Activated CD4-positive, alpha-beta T cell treated with anti-CD3 and anti-CD28 coated beads for 4 hours (primary cell): ENCODE measurements around the gene AUTS2.

Experiments used
- DNase-seq, 2 donors: peaks; one replicate each; pipeline ENCODE4 v3.0.0-alpha.2; 2020

Gene AUTS2

GRCh38 chr7:70498232-70498992 lies 900.1 kb downstream of the AUTS2 start:
- no peak for DNase-seq

- no peak for DNase-seq
Measured at GRCh38 chr7:70500261-70500660, 902.0 kb downstream of the AUTS2 start.

GRCh38 chr7:70502117-70502863 lies 904.0 kb downstream of the AUTS2 start:
- no peak for DNase-seq

GRCh38 chr7:70504254-70504653 lies 906.0 kb downstream of the AUTS2 start:
- DNase-seq, result no peak

GRCh38 chr7:70505468-70505867 lies 907.2 kb downstream of the AUTS2 start:
- no peak for DNase-seq

- no peak for DNase-seq
Measured at GRCh38 chr7:70505886-70506285, 907.6 kb downstream of the AUTS2 start.

GRCh38 chr7:70506434-70506833 lies 908.2 kb downstream of the AUTS2 start:
- DNase-seq, result no peak

GRCh38 chr7:70512144-70512543 lies 913.9 kb downstream of the AUTS2 start:
- DNase-seq, result no peak

- DNase-seq, result no peak
Measured at GRCh38 chr7:70512761-70513160, 914.5 kb downstream of the AUTS2 start.

GRCh38 chr7:70520611-70521010 lies 922.3 kb downstream of the AUTS2 start:
- no peak for DNase-seq

- no peak for DNase-seq
Measured at GRCh38 chr7:70523249-70523988, 925.1 kb downstream of the AUTS2 start.

GRCh38 chr7:70523989-70524351 lies 925.7 kb downstream of the AUTS2 start:
- DNase-seq, result no peak

GRCh38 chr7:70525991-70526390 lies 927.7 kb downstream of the AUTS2 start:
- no peak for DNase-seq

GRCh38 chr7:70527520-70528115 lies 929.3 kb downstream of the AUTS2 start:
- no peak for DNase-seq

GRCh38 chr7:70529436-70529835 lies 931.2 kb downstream of the AUTS2 start:
- no peak for DNase-seq

GRCh38 chr7:70529914-70530585 lies 931.8 kb downstream of the AUTS2 start:
- DNase-seq, result no peak

- DNase-seq, result no peak
Measured at GRCh38 chr7:70533614-70534013, 935.3 kb downstream of the AUTS2 start.

GRCh38 chr7:70539205-70539604 lies 940.9 kb downstream of the AUTS2 start:
- DNase-seq, result no peak

- DNase-seq, result no peak
Measured at GRCh38 chr7:70539617-70540016, 941.3 kb downstream of the AUTS2 start.

GRCh38 chr7:70540641-70541040 lies 942.4 kb downstream of the AUTS2 start:
- no peak for DNase-seq

- DNase-seq, result no peak
Measured at GRCh38 chr7:70542750-70543376, 944.6 kb downstream of the AUTS2 start.

GRCh38 chr7:70544016-70544415 lies 945.7 kb downstream of the AUTS2 start:
- DNase-seq, result no peak
